Measurements from ENCODE around the gene RNF150. TPM values are rescaled to one million over a fixed set of nuclear protein-coding genes. Genes with fewer than 3 reads are reported as not detected.

The RNF150 gene
- total and polyA plus RNA-seq, 3 donors from 2014 or later = 4.7 to 7.8 (median 6.5) TPM

DNA sequence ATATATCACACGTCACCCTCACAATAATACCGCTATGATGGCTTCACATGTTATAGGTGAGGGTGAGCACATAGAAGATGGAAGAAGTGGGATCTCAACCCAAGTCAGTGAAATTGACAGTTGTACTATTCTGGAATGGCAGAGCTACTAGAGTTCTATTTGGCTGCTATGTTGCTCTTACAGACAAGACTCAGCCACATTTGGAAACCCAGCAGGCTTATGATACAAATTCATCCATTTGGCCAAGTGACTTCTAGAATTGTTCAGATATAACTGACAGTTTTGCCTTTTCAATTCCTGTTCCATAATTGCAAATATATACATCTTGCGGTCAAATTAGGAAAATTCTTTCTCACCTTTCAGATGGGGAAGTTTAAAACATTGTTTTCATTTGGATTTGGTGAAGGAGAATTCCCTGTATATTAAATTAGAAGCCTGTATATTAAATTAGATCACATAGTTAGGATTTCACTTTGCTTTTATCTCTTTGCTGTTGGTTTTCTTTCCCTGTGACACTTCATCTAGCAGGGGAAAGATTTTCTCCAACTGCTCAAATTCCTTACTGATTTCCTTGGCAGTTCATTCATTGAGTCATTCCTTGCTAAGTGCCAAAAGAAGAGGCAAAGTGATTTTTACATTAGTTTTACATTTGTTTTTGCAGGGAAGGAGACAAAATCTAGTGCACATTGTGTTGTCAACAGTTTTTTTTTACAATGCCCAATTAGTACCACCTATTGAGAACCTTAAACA lies 256.5 kb downstream of the RNF150 start:
- TF ChIP-seq POLR2A (IDR thresholded peaks at IDR 0.05) = no peak
- TF ChIP-seq, protein P1, sequence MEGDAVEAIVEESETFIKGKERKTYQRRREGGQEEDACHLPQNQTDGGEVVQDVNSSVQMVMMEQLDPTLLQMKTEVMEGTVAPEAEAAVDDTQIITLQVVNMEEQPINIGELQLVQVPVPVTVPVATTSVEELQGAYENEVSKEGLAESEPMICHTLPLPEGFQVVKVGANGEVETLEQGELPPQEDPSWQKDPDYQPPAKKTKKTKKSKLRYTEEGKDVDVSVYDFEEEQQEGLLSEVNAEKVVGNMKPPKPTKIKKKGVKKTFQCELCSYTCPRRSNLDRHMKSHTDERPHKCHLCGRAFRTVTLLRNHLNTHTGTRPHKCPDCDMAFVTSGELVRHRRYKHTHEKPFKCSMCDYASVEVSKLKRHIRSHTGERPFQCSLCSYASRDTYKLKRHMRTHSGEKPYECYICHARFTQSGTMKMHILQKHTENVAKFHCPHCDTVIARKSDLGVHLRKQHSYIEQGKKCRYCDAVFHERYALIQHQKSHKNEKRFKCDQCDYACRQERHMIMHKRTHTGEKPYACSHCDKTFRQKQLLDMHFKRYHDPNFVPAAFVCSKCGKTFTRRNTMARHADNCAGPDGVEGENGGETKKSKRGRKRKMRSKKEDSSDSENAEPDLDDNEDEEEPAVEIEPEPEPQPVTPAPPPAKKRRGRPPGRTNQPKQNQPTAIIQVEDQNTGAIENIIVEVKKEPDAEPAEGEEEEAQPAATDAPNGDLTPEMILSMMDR (IDR thresholded peaks at IDR 0.05) = no peak
- no peaks in the 10 kb centered on the region for H3K27me3 ChIP-seq
- no peak for DNase-seq
- H3K27ac ChIP-seq = no peak overlapping the region
- H3K4me3 ChIP-seq = no peak overlapping the region
- H3K36me3 ChIP-seq (ENCODE audit: low read depth, missing control alignments) = no peaks in the 10 kb centered on the region
- 97 to 100% methylated on average over 3 of the region's 3 CpGs for WGBS, 2 donors
- H3K4me1 ChIP-seq = no peaks in the 10 kb centered on the region
- H3K9me3 ChIP-seq = no peaks in the 10 kb centered on the region
- intact Hi-C loops (cut with DNase I; ENCODE audit: low total_unique reads) = no loop called here

DNA sequence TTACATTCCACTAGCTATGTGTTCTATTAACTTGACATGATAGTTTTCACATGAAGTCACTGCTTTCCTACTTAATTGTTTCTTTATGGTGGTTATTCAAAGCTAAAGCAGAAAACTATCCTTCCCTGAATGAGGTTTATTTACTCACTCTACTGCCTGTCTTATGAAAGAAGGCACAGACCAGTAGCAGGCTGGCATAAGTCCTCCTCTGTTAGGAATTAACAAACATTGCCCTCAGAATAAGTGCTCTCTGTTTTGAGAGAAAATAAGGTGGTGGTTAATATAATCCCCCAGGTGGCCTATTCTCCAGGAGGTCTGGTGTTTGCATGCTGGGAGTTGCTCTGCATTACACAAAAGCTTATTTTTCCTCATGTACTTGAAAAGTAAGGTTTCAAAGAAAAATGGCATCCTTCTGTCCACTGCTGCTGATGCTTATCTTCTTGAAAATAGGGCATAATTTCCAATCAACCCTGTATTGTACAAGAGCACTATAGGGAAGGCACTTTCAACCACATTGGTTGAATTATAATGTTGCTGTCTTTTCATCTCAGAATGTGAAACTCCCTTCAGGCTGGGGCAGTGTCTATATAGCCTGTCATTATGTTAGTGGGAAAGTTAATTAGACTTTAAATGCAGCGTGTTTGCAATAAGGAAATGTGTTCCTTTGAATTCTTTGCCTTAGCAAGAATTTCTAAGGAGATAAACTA lies 257.4 kb downstream of the RNF150 start:
- Histone ChIP-seq H3K9me3 (no peaks in the 10 kb centered on the region), H3K36me3 (ENCODE audit: low read depth, missing control alignments) (no peaks in the 10 kb centered on the region), H3K4me3 (no peak overlapping the region), H3K27ac (no peak overlapping the region), H3K4me1 (no peaks in the 10 kb centered on the region), H3K27me3 (no peaks in the 10 kb centered on the region)
- intact Hi-C loops (cut with DNase I; ENCODE audit: low total_unique reads) = no loop called here
- TF ChIP-seq, protein P1 (IDR thresholded peaks at IDR 0.05) = no peak
- no peak for TF ChIP-seq POLR2A (IDR thresholded peaks at IDR 0.05)
- WGBS, 2 donors = 80 to 83% methylated on average over 1 of the region's 1 CpG
- DNase-seq = no peak

DNA sequence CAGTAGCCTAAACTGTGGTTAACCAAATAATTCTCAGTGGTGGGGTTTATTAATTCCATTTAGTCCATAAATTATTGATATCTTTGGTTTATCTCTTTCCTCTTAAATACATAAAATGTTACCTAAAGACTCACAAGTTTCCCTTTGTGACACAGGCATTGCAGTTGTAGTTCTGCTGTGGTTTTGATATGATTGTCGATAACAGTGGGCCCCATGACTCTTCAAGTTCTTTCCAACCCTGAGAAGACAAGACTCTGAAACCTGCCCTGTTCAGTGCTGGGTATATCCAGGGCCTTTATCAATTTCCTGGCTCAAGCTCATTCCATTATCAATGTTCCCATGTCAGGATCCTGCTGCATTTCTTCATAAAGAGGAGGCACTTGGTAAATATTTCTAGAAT lies 259.2 kb downstream of the RNF150 start:
- intact Hi-C loops (cut with DNase I; ENCODE audit: low total_unique reads) = no loop called here
- TF ChIP-seq POLR2A (IDR thresholded peaks at IDR 0.05) = no peak
- TF ChIP-seq, protein P1 (IDR thresholded peaks at IDR 0.05) = no peak
- Histone ChIP-seq H3K36me3 (ENCODE audit: low read depth, missing control alignments) (no peaks in the 10 kb centered on the region), H3K4me1 (no peaks in the 10 kb centered on the region), H3K9me3 (no peaks in the 10 kb centered on the region), H3K27me3 (no peaks in the 10 kb centered on the region), H3K4me3 (no peak overlapping the region), H3K27ac (no peak overlapping the region)
- 81 to 100% methylated on average over 1 of the region's 1 CpG for WGBS, 2 donors
- no peak for DNase-seq

DNA sequence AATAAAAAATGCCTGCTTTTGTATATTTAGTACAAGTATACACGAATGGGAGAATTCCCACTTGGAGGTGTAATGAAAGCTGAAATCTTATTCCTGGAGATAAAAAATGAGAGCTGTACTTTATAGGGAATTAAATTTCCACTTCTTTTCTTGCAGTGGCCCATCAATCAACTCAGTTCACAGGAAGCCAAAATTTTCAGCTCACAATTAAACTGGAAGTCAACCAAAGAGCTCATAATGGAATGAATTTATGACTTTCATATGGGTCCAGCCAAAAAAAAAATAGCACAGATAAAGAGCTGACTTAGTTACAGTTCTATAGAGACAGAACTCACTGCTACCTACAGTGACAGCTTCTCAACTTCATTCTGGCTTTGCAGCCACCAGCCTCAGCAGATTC lies 261.9 kb downstream of the RNF150 start:
- H3K9me3 ChIP-seq = no peaks in the 10 kb centered on the region
- H3K36me3 ChIP-seq (ENCODE audit: low read depth, missing control alignments) = no peaks in the 10 kb centered on the region
- H3K4me3 ChIP-seq = no peak overlapping the region
- 46 to 64% methylated on average over 1 of the region's 1 CpG for WGBS, 2 donors
- H3K27me3 ChIP-seq = no peaks in the 10 kb centered on the region
- intact Hi-C loops (cut with DNase I; ENCODE audit: low total_unique reads) = no loop called here
- DNase-seq = no peak
- H3K27ac ChIP-seq = no peak overlapping the region
- no peak for TF ChIP-seq POLR2A (IDR thresholded peaks at IDR 0.05)
- TF ChIP-seq, protein P1 (IDR thresholded peaks at IDR 0.05) = no peak
- H3K4me1 ChIP-seq = no peaks in the 10 kb centered on the region
